HepG2 (cell line): ENCODE measurements around the gene METTL25. TPM values are rescaled to one million over a fixed set of nuclear protein-coding genes. Genes with fewer than 3 reads are reported as not detected.

Experiments used
- CHCHD3 ChIP-seq: sonication (generic); formaldehyde crosslinking; IDR thresholded peaks from 2 replicates; pipeline ENCODE4 v1.8.0; 2022; ENCODE audit warnings: mild to moderate bottlenecking, missing genetic modification reagents, moderate library complexity
- DMAP1 ChIP-seq: IDR thresholded peaks from 2 replicates; pipeline ENCODE4 v1.6.1; 2016
- HDAC1 ChIP-seq: sonication (generic); formaldehyde crosslinking; IDR thresholded peaks from 2 replicates; pipeline ENCODE4 v1.5.1; 2020; ENCODE audit warnings: mild to moderate bottlenecking, missing genetic modification reagents
- HINFP ChIP-seq: sonication (generic); formaldehyde crosslinking; IDR thresholded peaks from 2 replicates; pipeline ENCODE4 v1.4.0; 2020; ENCODE audit warnings: low read depth, mild to moderate bottlenecking, missing genetic modification reagents
- KLF9 ChIP-seq: IDR thresholded peaks from 2 replicates; pipeline ENCODE4 v1.6.1; 2016; ENCODE audit warnings: low read depth
- MATR3 ChIP-seq: sonication (generic); formaldehyde crosslinking; IDR thresholded peaks from 2 replicates; pipeline ENCODE4 v1.4.0; 2020; ENCODE audit warnings: missing genetic modification reagents
- NCOR1 ChIP-seq: fragments of 200-600 bp; sonication (generic); IDR thresholded peaks from 2 replicates; pipeline ENCODE4 v1.7.0; 2017; ENCODE audit warnings: antibody characterized with exemption, low read length, borderline replicate concordance
- NFE2L1 ChIP-seq: sonication (generic); formaldehyde crosslinking; IDR thresholded peaks from 2 replicates; pipeline ENCODE4 v1.4.0; 2020; ENCODE audit warnings: missing genetic modification reagents, mild to moderate bottlenecking, borderline replicate concordance
- RFX1 ChIP-seq: fragments of 450-650 bp; IDR thresholded peaks from 2 replicates; pipeline ENCODE4 v1.6.1; 2017
- SATB2 ChIP-seq: sonication (generic); formaldehyde crosslinking; IDR thresholded peaks from 2 replicates; pipeline ENCODE4 v1.5.0; 2020; ENCODE audit warnings: missing genetic modification reagents
- TCF7L2 ChIP-seq: IDR thresholded peaks from 2 replicates; pipeline ENCODE4 v1.6.1; 2011; ENCODE audit warnings: mild to moderate bottlenecking, low read depth, low read length, moderate library complexity
- TGIF2 ChIP-seq: IDR thresholded peaks from 2 replicates; pipeline ENCODE4 v1.6.1; 2016; ENCODE audit warnings: control low read depth, missing compliant biosample characterization
- YEATS2 ChIP-seq: sonication (generic); formaldehyde crosslinking; IDR thresholded peaks from 2 replicates; pipeline ENCODE4 v1.4.0; 2020; ENCODE audit warnings: missing genetic modification reagents, borderline replicate concordance
- ZBTB43 ChIP-seq: sonication (generic); formaldehyde crosslinking; conservative IDR thresholded peaks from 2 replicates; pipeline ENCODE4 v1.4.0; 2020; ENCODE audit warnings: missing genetic modification reagents
- ZNF101 ChIP-seq: sonication (generic); formaldehyde crosslinking; IDR thresholded peaks from 2 replicates; pipeline ENCODE4 v1.4.0; 2020; ENCODE audit warnings: mild to moderate bottlenecking, low read depth, missing genetic modification reagents, borderline replicate concordance
- ZNF44 ChIP-seq: sonication (generic); formaldehyde crosslinking; IDR thresholded peaks from 2 replicates; pipeline ENCODE4 v1.5.1; 2020; ENCODE audit warnings: mild to moderate bottlenecking, missing genetic modification reagents
- ZNF577 ChIP-seq: sonication (generic); formaldehyde crosslinking; IDR thresholded peaks from 2 replicates; pipeline ENCODE4 v1.4.0; 2020; ENCODE audit warnings: mild to moderate bottlenecking, low read depth, missing genetic modification reagents, borderline replicate concordance
- ZNF775 ChIP-seq: sonication (generic); formaldehyde crosslinking; IDR thresholded peaks from 2 replicates; pipeline ENCODE4 v1.4.0; 2020; ENCODE audit warnings: missing genetic modification reagents, mild to moderate bottlenecking, moderate library complexity, borderline replicate concordance
- polyA plus RNA-seq, 8 experiments: library from polyadenylated mRNA; depleted of rRNA in 3 of 8; stranded (reverse) in 7 of 8; unstranded in 1 of 8; fragments of >200 nt; fragmentation: Illumina TruSeq in 4 of 8; extraction: Trizol in 4 of 8; gene quantifications; 2 replicates each; pipeline versions ENCODE4 v1.2.1 to v1.2.3, GENCODE V29; 2011 to 2016; ENCODE audit warnings: low read depth in 4 of 8, missing spikeins in 1 of 8, mixed read lengths in 1 of 8; ENCODE audit not compliant: insufficient read depth in 1 of 8
- total RNA-seq, 5 experiments: library from RNA; depleted of rRNA; stranded (reverse); fragments of >200 nt; fragmentation: Illumina TruSeq; extraction: Trizol; gene quantifications; 2 replicates each; pipeline ENCODE4 v1.2.3, GENCODE V29; 2016; ENCODE audit warnings: low read depth in 1 of 5
- TF ChIP-seq, protein P1 (sequence below): sonication (generic); formaldehyde crosslinking; IDR thresholded peaks from 2 replicates; pipeline ENCODE4 v1.9.0; 2021; ENCODE audit warnings: missing genetic modification reagents, borderline replicate concordance
- TF ChIP-seq, protein P2 (sequence below): sonication (generic); formaldehyde crosslinking; IDR thresholded peaks from 2 replicates; pipeline ENCODE4 v1.4.0; 2020; ENCODE audit warnings: missing genetic modification reagents
- TF ChIP-seq, protein P3 (sequence below): sonication (generic); formaldehyde crosslinking; IDR thresholded peaks from 2 replicates; pipeline ENCODE4 v1.5.1; 2020; ENCODE audit warnings: mild to moderate bottlenecking, missing genetic modification reagents, moderate library complexity
- TF ChIP-seq, protein P4 (sequence below): sonication (generic); formaldehyde crosslinking; IDR thresholded peaks from 2 replicates; pipeline ENCODE4 v1.8.1; 2023; ENCODE audit warnings: missing genetic modification reagents, inconsistent platforms, borderline replicate concordance

Gene METTL25
- total and polyA plus RNA-seq, 2 of the 13 experiments (the other 11 are each of a cell fraction or from before 2014, with no cell fraction given), result 2.2 to 7.8 TPM

DNA sequence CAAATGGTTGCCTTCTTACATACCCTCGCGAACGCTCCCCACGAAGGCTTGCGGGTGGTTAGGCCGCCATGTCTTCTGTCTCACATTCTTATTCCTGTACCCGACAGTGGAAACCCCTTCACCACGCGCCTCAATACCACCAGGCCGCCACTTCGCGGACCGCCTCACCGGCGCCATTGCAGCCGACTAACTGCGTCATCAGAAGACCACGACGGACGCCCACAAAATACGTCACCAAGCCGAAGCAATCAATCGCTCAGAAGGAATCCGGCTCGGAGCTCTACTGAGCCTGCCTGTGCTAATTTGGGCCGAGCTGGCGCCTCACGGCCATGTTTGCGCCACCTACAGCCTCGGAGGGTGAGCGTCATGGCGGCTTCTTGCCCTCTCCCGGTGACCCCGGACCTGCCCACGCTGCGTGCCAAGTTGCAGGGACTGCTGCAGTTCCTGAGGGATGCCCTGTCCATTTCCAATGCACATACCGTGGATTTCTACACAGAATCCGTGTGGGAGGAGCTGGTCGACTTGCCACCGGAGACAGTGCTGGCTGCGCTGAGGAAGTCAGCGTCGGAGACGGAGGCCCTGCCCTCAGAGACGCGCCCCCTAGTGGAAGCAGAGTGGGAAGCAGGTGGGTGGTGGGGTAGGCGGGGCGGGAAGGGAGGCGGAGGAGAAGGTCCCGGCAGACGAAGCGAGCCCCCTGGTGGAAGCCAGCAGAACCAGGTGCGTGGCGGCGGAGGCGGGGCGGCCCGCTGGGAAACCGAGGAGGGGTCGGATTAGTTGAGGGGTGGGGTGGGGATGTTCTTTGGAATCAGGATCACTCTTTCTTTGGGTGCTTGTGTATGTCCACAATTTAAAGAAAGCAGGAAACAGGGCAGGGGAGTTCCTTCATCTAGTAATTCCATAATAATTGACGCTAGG lies at the start of gene METTL25, which contains the start of gene CCDC59 (continued):
- TF ChIP-seq, protein P1, sequence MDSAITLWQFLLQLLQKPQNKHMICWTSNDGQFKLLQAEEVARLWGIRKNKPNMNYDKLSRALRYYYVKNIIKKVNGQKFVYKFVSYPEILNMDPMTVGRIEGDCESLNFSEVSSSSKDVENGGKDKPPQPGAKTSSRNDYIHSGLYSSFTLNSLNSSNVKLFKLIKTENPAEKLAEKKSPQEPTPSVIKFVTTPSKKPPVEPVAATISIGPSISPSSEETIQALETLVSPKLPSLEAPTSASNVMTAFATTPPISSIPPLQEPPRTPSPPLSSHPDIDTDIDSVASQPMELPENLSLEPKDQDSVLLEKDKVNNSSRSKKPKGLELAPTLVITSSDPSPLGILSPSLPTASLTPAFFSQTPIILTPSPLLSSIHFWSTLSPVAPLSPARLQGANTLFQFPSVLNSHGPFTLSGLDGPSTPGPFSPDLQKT, result peak; percentile 59; the same call in 1 of the 2 replicates
- TF ChIP-seq, protein P2, sequence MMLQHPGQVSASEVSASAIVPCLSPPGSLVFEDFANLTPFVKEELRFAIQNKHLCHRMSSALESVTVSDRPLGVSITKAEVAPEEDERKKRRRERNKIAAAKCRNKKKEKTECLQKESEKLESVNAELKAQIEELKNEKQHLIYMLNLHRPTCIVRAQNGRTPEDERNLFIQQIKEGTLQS (CRISPR knock-in tag), result peak; percentile 65; the same call in 1 of the 2 replicates
- TF ChIP-seq RFX1 (no peak), CHCHD3 (no peak), ZNF775 (CRISPR knock-in tag) (no peak), MATR3 (CRISPR knock-in tag) (no peak), ZNF101 (CRISPR knock-in tag) (no peak), NCOR1 (no peak), ZNF44 (CRISPR knock-in tag) (no peak), TGIF2 (CRISPR knock-in tag) (peak; percentile 91), HDAC1 (CRISPR knock-in tag) (peak; percentile 96), ZNF577 (CRISPR knock-in tag) (no peak), KLF9 (no peak), ZBTB43 (CRISPR knock-in tag) (peak; percentile 68), SATB2 (CRISPR knock-in tag) (0 out of 2 replicates have a peak, but pooled peaks have one; percentile 25), HINFP (CRISPR knock-in tag) (peak; percentile 96), DMAP1 (CRISPR knock-in tag) (peak; percentile 94), NFE2L1 (no peak), TCF7L2 (no peak), YEATS2 (CRISPR knock-in tag) (peak; percentile 98)
- TF ChIP-seq, protein P3, sequence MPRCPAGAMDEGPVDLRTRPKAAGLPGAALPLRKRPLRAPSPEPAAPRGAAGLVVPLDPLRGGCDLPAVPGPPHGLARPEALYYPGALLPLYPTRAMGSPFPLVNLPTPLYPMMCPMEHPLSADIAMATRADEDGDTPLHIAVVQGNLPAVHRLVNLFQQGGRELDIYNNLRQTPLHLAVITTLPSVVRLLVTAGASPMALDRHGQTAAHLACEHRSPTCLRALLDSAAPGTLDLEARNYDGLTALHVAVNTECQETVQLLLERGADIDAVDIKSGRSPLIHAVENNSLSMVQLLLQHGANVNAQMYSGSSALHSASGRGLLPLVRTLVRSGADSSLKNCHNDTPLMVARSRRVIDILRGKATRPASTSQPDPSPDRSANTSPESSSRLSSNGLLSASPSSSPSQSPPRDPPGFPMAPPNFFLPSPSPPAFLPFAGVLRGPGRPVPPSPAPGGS, result peak; percentile 68; the same call in 1 of the 2 replicates
- TF ChIP-seq, protein P4, sequence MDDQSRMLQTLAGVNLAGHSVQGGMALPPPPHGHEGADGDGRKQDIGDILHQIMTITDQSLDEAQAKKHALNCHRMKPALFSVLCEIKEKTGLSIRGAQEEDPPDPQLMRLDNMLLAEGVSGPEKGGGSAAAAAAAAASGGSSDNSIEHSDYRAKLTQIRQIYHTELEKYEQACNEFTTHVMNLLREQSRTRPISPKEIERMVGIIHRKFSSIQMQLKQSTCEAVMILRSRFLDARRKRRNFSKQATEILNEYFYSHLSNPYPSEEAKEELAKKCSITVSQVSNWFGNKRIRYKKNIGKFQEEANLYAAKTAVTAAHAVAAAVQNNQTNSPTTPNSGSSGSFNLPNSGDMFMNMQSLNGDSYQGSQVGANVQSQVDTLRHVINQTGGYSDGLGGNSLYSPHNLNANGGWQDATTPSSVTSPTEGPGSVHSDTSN, result 0 out of 2 replicates have a peak, but pooled peaks have one; percentile 57
